ENCODE measurements around the gene C16orf74. TPM values are rescaled to one million over a fixed set of nuclear protein-coding genes. Genes with fewer than 3 reads are reported as not detected.
A peak's percentile ranks its signal among the peaks of the same experiment; 100 is the strongest.

Gene C16orf74
- 1.1 TPM for polyA plus RNA-seq (2013, experiment 1 of 4)
- 2.5 TPM for polyA plus RNA-seq (2013, experiment 2 of 4)
- polyA plus RNA-seq (2013, experiment 3 of 4) = 2.4 TPM
- polyA plus RNA-seq (2013, experiment 4 of 4) = 3.0 TPM

DNA sequence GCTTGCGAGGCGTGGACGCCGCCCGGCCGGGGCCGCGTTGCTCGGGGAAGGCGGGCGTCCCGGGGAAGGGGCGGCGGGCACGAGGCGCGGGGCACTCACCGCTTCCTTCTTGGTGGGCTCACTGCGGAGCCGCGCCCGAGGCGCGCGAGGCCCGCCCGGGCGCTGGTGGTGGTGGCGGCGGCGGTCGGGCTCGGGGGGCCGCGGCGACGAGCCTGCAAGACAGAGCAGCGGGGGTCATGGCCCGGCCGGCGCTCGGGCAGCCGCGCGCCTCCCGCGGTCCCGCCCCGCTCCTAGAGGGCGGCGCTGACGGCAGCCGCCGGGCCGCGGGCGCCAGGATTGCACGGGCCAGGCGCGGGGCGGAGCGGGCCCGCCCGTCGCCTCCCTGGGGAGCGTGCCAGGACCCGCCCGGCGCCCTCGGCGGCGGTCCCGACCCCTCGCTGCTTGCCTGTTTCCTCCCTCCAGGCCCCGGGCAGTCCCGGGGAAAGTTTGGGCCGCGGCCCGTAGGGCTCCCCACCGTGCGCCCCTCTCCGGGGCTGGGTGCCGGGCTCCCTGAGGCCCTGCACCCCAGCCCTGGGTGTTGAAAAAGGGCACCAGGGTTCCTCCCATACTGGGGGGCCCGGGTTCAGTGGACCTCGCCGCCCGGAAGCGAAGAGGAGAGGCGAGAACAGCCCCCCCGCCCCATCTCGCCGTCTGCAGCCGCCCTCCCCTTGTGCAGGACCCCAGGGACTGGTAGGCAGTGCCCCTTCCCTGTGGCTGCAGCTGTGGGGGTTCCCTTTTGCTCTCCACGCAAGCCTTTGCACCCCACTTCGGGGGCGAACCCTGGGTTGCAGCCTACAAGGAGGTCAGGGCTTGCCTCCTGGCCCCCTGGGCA is at the start of gene C16orf74:
C16orf74 (minus strand) TSS at position 270 of the 871 bp plus-strand sequence. CDS start 15,879 bp downstream, outside the sequence.
- Histone ChIP-seq H3K27ac (ENCODE audit: insufficient read depth, low read depth, low read length, poor library complexity, severe bottlenecking) (no peak within 1 kb of the TSS), H3K4me1 (ENCODE audit: control insufficient read depth, insufficient read depth, low read length) (peaks cover 31% of the 10 kb centered on the region), H3K4me3 (ENCODE audit: insufficient read depth, low read depth, low read length) (peak within 1 kb of the TSS; percentile 37), H3K27me3 (ENCODE audit: control insufficient read depth, insufficient read depth, low read length, poor library complexity, severe bottlenecking) (peaks cover 47% of the 10 kb centered on the region), H3K9me3 (ENCODE audit: control insufficient read depth, low read length) (no peaks in the 10 kb centered on the region), H3K36me3 (ENCODE audit: control insufficient read depth, insufficient read depth, low read length) (no peaks in the 10 kb centered on the region)
- WGBS, 2 experiments = 5% methylated on average over 96 of the region's 96 CpGs

DNA sequence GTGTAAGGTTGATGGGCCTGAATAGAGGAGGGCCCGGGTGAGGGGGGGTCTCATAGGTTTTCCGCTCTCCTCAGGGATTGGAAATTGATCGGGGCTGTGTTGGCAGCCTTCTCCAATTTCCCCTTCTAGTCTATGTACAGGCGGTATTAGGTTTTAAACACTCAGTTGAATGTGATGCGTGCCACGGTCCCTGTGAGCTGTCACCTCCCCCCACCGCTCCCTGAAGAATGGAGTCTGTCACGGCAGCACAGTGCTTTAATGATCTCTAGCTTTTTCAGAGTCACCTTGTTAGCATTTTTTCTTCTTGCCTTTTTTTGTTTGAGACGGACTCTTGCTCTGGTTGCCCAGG is 49.4 kb upstream of the C16orf74 start:
- peak overlapping the region; percentile 100 for H3K4me3 ChIP-seq (ENCODE audit: insufficient read depth, low read depth, low read length)
- peaks cover 41% of the 10 kb centered on the region for H3K36me3 ChIP-seq (ENCODE audit: control insufficient read depth, insufficient read depth, low read length)
- no peaks in the 10 kb centered on the region for H3K27me3 ChIP-seq (ENCODE audit: control insufficient read depth, insufficient read depth, low read length, poor library complexity, severe bottlenecking)
- peaks cover 10% of the 10 kb centered on the region for H3K4me1 ChIP-seq (ENCODE audit: control insufficient read depth, insufficient read depth, low read length)
- H3K9me3 ChIP-seq (ENCODE audit: control insufficient read depth, low read length) = no peaks in the 10 kb centered on the region
- H3K27ac ChIP-seq (ENCODE audit: insufficient read depth, low read depth, low read length, poor library complexity, severe bottlenecking) = no peak overlapping the region
- WGBS, 2 experiments = 24 to 26% methylated on average over 9 of the region's 9 CpGs

DNA sequence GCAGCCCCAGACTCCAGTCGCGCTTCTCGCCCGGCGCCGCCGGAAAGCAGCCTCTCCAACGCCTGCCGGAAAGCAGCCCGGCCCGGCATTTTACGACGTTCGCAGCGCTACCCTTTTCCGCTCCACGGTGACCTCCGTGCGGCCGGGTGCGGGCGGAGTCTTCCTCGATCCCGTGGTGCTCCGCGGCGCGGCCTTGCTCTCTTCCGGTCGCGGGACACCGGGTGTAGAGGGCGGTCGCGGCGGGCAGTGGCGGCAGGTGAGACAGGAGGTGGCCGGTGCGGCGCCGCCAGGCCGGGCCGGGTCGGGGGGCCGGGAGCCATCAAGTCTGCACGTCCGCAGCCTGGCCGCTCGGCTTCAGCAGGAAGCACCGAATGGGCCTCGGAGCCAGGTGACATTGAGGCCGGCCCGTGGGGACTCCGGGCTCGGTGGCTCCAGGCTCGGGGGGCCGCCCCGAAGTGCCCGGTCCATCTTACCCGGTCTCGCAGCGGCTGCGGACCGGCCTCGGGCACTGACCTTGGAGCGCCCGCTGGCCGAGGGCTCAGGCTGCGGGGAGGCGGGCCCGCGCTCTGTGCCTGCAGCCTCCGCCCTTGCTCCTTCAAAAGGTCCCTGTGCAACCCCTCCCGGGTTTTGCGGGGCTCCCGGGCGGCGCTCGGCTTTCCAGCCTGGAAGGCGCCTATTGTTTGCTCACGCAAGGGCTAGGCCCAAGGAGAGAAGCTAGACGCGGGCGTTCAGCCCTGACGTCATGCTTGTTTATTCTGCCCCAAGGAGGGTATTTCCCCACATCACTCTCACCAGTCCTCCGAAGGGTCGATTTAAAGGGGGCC is 48.8 kb upstream of the C16orf74 start, which contains the start of the genes COX4I1 and EMC8:
COX4I1 (plus strand) TSS at position 199 of the 824 bp plus-strand sequence. CDS start 1,511 bp downstream, outside the sequence.
EMC8 (minus strand) TSS at position 48 of the 824 bp plus-strand sequence. CDS start 249 bp downstream, outside the sequence.
- Histone ChIP-seq H3K27me3 (ENCODE audit: control insufficient read depth, insufficient read depth, low read length, poor library complexity, severe bottlenecking) (no peaks in the 10 kb centered on the region), H3K27ac (ENCODE audit: insufficient read depth, low read depth, low read length, poor library complexity, severe bottlenecking) (peak within 1 kb of the TSS; percentile 30), H3K4me1 (ENCODE audit: control insufficient read depth, insufficient read depth, low read length) (peaks cover 10% of the 10 kb centered on the region), H3K9me3 (ENCODE audit: control insufficient read depth, low read length) (no peaks in the 10 kb centered on the region), H3K36me3 (ENCODE audit: control insufficient read depth, insufficient read depth, low read length) (peaks cover 35% of the 10 kb centered on the region), H3K4me3 (ENCODE audit: insufficient read depth, low read depth, low read length) (peak within 1 kb of the TSS; percentile 100)
- WGBS, 2 experiments = 0% methylated on average over 86 to 87 of the region's 87 CpGs

DNA sequence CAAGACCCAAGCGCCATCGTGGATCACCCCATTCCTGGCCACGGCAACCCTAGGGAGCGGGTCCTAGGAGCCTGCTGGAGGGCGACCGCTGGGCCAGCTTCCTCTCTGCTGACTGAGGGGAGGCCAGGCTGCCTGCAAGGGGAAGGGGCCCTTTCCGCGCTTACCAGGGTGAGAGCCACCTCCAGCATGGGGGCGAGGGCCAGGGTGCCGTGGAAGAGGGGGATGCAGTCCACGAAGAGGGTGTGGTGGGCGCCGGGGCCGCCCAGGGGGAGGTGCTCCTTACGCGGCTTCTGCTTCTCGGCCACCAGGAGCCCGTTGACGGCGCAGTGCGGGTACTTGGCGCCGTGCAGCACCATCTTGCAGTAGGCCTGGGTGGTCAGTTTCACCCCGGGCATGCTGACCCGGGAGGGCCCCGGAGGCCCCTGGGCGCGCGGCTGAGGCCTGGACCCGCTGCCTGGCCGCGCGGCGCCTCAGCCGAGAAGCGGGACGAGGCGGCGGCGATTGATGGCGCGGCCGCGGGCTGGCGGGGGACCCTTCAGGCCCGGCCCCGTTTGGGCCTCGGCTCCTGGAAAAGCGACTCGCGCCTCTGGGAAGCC is 48.1 kb upstream of the C16orf74 start:
- 1% methylated on average over 51 of the region's 51 CpGs for WGBS, 2 experiments

DNA sequence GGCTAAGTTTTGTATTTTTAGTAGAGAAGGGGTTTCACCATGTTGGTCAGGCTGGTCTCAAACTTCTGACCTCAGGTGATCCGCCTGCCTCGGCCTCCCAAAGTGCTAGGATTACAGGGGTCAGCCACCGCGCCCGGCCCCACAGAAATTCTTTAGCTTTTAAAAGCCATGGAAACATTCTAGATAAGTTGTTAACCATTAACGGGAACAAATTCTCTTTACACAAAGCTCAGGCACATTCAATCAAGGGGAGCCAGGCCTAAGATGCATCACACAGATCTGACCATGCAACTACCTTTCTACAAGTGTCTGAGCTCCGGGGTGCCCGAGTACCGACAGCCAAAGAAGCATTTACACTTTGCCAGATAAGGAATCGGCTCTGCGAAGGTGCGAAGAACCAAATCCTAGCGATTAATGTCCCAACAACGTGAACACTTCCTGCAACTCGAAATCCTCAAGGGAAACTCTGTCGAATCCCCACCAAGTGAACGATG is 47.4 kb upstream of the C16orf74 start:
- Histone ChIP-seq H3K27me3 (ENCODE audit: control insufficient read depth, insufficient read depth, low read length, poor library complexity, severe bottlenecking) (no peaks in the 10 kb centered on the region), H3K9me3 (ENCODE audit: control insufficient read depth, low read length) (no peaks in the 10 kb centered on the region), H3K27ac (ENCODE audit: insufficient read depth, low read depth, low read length, poor library complexity, severe bottlenecking) (no peak overlapping the region), H3K36me3 (ENCODE audit: control insufficient read depth, insufficient read depth, low read length) (peaks cover 30% of the 10 kb centered on the region), H3K4me1 (ENCODE audit: control insufficient read depth, insufficient read depth, low read length) (peaks cover 10% of the 10 kb centered on the region), H3K4me3 (ENCODE audit: insufficient read depth, low read depth, low read length) (peak overlapping the region; percentile 100)
- WGBS, 2 experiments = 30 to 37% methylated on average over 17 of the region's 17 CpGs

More for the DNA sequence above, 48.1 kb upstream of the C16orf74 start:
- Histone ChIP-seq H3K27me3 (ENCODE audit: control insufficient read depth, insufficient read depth, low read length, poor library complexity, severe bottlenecking) (no peaks in the 10 kb centered on the region), H3K4me1 (ENCODE audit: control insufficient read depth, insufficient read depth, low read length) (peaks cover 10% of the 10 kb centered on the region), H3K9me3 (ENCODE audit: control insufficient read depth, low read length) (no peaks in the 10 kb centered on the region), H3K4me3 (ENCODE audit: insufficient read depth, low read depth, low read length) (peak overlapping the region; percentile 100), H3K27ac (ENCODE audit: insufficient read depth, low read depth, low read length, poor library complexity, severe bottlenecking) (peak overlapping the region; percentile 30), H3K36me3 (ENCODE audit: control insufficient read depth, insufficient read depth, low read length) (peaks cover 34% of the 10 kb centered on the region)

DNA sequence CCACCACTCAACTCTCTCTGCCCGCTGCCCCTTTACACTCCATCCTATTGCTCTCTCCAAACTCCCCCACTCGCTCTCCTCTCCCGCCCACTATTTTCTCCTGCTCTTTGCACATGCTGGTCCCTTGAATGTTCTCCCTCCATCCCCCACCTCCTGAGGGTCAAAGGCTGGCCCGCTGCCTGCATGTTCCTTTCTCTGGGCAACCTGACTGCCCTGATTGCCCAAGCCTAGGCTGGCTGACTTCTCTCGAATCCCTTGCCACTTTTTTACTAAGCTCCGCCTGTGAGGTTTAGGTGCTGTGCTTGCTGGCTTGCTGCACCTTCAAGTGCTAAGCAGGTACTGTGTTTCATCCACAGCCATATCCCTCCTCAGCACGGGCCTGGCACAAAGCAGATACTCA is 45.7 kb upstream of the C16orf74 start:
- Histone ChIP-seq H3K27ac (ENCODE audit: insufficient read depth, low read depth, low read length, poor library complexity, severe bottlenecking) (no peak overlapping the region), H3K9me3 (ENCODE audit: control insufficient read depth, low read length) (no peaks in the 10 kb centered on the region), H3K4me1 (ENCODE audit: control insufficient read depth, insufficient read depth, low read length) (peaks cover 10% of the 10 kb centered on the region), H3K36me3 (ENCODE audit: control insufficient read depth, insufficient read depth, low read length) (peaks cover 23% of the 10 kb centered on the region), H3K4me3 (ENCODE audit: insufficient read depth, low read depth, low read length) (no peak overlapping the region), H3K27me3 (ENCODE audit: control insufficient read depth, insufficient read depth, low read length, poor library complexity, severe bottlenecking) (no peaks in the 10 kb centered on the region)
- 92 to 96% methylated on average over 7 of the region's 7 CpGs for WGBS, 2 experiments

DNA sequence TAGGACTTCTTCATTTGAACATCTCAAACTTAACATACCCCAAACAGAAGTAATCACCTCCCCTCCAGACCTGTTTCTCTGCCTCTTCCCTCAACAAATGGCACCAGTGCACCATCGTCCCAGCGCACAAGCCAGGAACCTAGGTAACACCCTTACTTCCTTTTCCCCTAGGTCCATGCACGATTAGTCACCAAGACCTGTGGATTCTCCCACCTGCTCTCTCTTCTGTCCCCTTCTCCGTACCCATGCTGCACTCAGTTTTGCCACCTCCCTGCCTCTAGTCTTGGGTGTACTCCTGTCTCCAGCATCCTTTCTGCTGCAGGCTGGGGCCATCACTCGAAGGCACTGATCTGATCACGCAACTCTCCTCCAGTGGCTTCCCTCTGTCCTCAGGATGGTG is 45.3 kb upstream of the C16orf74 start:
- WGBS, 2 experiments = 90 to 95% methylated on average over 6 of the region's 6 CpGs

DNA sequence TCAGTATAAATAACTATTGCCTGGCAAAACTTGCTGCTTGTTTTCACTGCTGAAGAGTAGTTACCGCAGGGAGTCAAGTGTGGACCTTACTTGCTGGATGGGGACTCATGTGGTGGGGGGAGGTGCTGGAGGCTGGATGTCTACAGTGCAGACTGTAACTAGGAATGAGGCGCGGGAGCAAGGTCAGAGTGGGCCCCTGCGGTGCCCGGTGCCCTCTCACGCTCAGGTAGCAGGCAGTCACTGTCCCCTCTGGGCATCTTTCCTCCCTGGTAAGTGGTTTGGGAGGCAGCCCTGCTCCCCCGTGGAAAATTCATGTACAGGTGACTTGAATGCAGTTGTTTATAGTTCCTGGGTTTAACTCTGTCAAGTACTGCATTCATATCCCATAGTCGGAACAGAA is 43.8 kb upstream of the C16orf74 start:
- Histone ChIP-seq H3K27me3 (ENCODE audit: control insufficient read depth, insufficient read depth, low read length, poor library complexity, severe bottlenecking) (no peaks in the 10 kb centered on the region), H3K4me3 (ENCODE audit: insufficient read depth, low read depth, low read length) (no peak overlapping the region), H3K9me3 (ENCODE audit: control insufficient read depth, low read length) (no peaks in the 10 kb centered on the region), H3K27ac (ENCODE audit: insufficient read depth, low read depth, low read length, poor library complexity, severe bottlenecking) (no peak overlapping the region), H3K4me1 (ENCODE audit: control insufficient read depth, insufficient read depth, low read length) (no peaks in the 10 kb centered on the region), H3K36me3 (ENCODE audit: control insufficient read depth, insufficient read depth, low read length) (peaks cover 19% of the 10 kb centered on the region)
- WGBS, 2 experiments = 94 to 96% methylated on average over 8 of the region's 8 CpGs

More for the DNA sequence above, 45.3 kb upstream of the C16orf74 start:
- Histone ChIP-seq H3K27ac (ENCODE audit: insufficient read depth, low read depth, low read length, poor library complexity, severe bottlenecking) (no peak overlapping the region), H3K9me3 (ENCODE audit: control insufficient read depth, low read length) (no peaks in the 10 kb centered on the region), H3K4me1 (ENCODE audit: control insufficient read depth, insufficient read depth, low read length) (peaks cover 7% of the 10 kb centered on the region), H3K4me3 (ENCODE audit: insufficient read depth, low read depth, low read length) (no peak overlapping the region), H3K36me3 (ENCODE audit: control insufficient read depth, insufficient read depth, low read length) (peaks cover 19% of the 10 kb centered on the region), H3K27me3 (ENCODE audit: control insufficient read depth, insufficient read depth, low read length, poor library complexity, severe bottlenecking) (no peaks in the 10 kb centered on the region)

DNA sequence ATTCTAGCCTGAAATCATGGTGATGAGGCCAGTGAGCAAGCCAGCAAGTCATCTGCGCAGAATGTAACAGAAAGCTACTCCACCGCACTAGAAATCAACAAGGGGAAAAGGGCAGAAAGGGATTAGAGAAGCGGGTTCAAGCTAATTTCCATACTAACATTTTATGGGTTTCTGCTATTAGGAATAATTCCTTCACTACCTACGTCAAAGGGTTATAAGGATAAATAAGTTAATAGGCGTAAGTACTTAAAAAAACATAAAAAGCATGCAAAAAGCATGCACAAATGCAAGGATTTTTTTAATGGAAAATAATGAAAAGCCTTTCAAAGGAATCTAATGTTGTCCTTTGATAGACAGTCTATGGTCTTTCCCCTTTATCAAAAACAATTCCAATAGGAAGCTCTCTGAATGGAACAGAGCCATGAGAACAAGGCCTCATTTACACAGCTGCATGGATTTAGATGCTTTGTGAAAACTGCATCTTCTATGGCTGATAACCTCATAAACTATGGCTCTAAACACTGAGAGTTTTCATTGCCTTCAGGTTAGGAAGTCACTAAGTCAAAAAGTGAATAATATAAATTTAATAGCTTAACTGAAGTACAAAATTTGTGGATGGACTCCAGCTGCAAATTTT is 42.9 kb upstream of the C16orf74 start:
- WGBS, 2 experiments = 93 to 98% methylated on average over 3 to 4 of the region's 5 CpGs
- no peaks in the 10 kb centered on the region for H3K4me1 ChIP-seq (ENCODE audit: control insufficient read depth, insufficient read depth, low read length)
- H3K27ac ChIP-seq (ENCODE audit: insufficient read depth, low read depth, low read length, poor library complexity, severe bottlenecking) = no peak overlapping the region
- H3K9me3 ChIP-seq (ENCODE audit: control insufficient read depth, low read length) = no peaks in the 10 kb centered on the region
- H3K27me3 ChIP-seq (ENCODE audit: control insufficient read depth, insufficient read depth, low read length, poor library complexity, severe bottlenecking) = no peaks in the 10 kb centered on the region
- peaks cover 19% of the 10 kb centered on the region for H3K36me3 ChIP-seq (ENCODE audit: control insufficient read depth, insufficient read depth, low read length)
- H3K4me3 ChIP-seq (ENCODE audit: insufficient read depth, low read depth, low read length) = no peak overlapping the region
